Right lobe of liver (tissue), 4 donors: Measurements from ENCODE around the gene CIITA.

Source experiments
- POLR2A ChIP-seq: fragments of 450-650 bp; IDR thresholded peaks from one replicate; pipeline ENCODE4 v1.6.1; 2017; ENCODE audit warnings: antibody characterized with exemption, mild to moderate bottlenecking
- TF ChIP-seq, protein P1 (sequence below), 4 donors: fragments of 200-600 bp in 3 of 4; fragments of 450-650 bp in 1 of 4; IDR thresholded peaks; one replicate each; pipeline versions ENCODE4 v1.5.1 to v1.8.0; 2016 to 2022; ENCODE audit warnings: antibody characterized with exemption in 4 of 4, mild to moderate bottlenecking in 2 of 4
- donor health status: DM: no; HTN: no; CAD: no.
- donor health status: DM: no; HTN: no; CAD: no.
- donor health status: DM: no; HTN: yes; CAD: no.

DNA sequence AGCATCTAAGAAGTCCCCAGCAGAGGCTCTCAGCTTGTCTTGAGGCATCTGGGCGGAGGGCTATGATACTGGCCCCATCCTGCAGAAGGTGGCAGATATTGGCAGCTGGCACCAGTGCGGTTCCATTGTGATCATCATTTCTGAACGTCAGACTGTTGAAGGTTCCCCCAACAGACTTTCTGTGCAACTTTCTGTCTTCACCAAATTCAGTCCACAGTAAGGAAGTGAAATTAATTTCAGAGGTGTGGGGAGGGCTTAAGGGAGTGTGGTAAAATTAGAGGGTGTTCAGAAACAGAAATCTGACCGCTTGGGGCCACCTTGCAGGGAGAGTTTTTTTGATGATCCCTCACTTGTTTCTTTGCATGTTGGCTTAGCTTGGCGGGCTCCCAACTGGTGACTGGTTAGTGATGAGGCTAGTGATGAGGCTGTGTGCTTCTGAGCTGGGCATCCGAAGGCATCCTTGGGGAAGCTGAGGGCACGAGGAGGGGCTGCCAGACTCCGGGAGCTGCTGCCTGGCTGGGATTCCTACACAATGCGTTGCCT is at the start of gene CIITA:
- TF ChIP-seq, protein P1, sequence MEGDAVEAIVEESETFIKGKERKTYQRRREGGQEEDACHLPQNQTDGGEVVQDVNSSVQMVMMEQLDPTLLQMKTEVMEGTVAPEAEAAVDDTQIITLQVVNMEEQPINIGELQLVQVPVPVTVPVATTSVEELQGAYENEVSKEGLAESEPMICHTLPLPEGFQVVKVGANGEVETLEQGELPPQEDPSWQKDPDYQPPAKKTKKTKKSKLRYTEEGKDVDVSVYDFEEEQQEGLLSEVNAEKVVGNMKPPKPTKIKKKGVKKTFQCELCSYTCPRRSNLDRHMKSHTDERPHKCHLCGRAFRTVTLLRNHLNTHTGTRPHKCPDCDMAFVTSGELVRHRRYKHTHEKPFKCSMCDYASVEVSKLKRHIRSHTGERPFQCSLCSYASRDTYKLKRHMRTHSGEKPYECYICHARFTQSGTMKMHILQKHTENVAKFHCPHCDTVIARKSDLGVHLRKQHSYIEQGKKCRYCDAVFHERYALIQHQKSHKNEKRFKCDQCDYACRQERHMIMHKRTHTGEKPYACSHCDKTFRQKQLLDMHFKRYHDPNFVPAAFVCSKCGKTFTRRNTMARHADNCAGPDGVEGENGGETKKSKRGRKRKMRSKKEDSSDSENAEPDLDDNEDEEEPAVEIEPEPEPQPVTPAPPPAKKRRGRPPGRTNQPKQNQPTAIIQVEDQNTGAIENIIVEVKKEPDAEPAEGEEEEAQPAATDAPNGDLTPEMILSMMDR (IDR thresholded peaks at IDR 0.05), result no peak
- peak; percentile 41 for TF ChIP-seq POLR2A
